T-helper 2 cell treated with Interferon-gamma antibody and Interleukin-4, amounts not matched to agents 100 ng/mL and 5 ng/mL, for 36 hours (primary cell): Measurements from ENCODE around the gene PGS1. TPM values are rescaled to one million over a fixed set of nuclear protein-coding genes. Genes with fewer than 3 reads are reported as not detected.

ENCODE experiments used
- intact Hi-C: fragments of 100-400 bp; cut with micrococcal nuclease; formaldehyde crosslinking; loops from one replicate; pipeline ENCODE4 v1.15.1; 2023
- total RNA-seq: library from RNA; stranded (reverse); gene quantifications from 2 replicates; pipeline ENCODE4 v1.2.3, GENCODE V29; 2022

The PGS1 gene
- total RNA-seq, 1 donor from 2014 or later = 61.2 TPM

DNA sequence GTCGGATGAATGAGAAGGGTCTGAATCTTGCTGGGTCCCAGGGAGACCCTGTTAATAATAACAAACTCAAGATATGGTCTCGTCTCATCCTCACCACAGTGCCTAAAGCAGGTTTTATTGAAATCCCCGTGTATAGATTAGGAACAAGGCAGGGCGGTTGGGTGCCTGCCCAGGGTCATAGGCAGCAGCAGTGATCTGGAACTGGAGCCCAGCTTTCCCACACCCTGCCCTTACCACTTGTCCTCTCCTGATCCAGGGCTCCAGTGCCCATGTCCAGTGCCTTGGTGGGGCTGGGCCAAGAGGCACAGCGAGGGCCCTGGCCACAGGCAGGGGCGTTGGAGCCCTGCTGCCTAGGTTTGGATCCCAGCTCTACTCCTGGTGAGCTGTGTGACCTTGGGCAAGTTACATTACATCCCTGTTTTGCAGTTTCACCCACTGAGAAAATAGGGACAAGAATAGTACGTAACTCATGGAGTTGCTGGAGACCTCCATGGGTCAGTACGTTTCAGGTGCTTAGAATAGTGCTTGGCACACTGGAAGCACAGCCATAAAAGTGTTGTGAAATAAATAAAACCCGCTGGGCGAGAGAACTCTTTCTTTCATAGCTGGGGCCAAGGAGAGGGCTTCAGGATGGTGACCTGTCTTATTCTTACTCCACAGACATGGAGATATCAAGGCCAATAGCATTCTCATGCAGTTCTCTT, 32.5 kb upstream of the PGS1 start:
- intact Hi-C loops = no loop called here

GRCh38 chr17:78346605-78347250, 31.7 kb upstream of the PGS1 start:
- intact Hi-C loops = no loop called here

DNA sequence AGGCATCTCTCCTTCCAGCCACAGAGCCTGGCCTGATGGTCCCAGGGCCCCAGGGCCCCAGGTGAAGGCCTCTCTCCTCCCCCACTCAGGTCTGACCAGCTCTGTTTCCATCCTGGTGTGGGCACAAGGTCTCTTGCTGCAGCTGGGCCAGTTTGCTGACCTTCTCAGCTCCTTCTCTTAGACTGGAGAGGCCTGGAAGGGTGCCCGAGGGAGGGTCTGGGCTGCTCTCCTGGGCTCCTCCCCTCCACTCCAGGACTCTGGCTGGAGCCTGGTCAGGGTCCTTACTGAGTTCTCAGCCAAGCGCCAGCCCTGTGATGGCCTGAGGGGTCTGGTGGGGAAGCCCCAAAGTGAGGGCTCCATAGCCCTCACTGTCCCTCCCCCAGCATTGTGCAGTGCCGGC, 31.0 kb upstream of the PGS1 start:
- intact Hi-C loops = no loop called here

- intact Hi-C loops = no loop called here
These were observed 30.2 kb upstream of the PGS1 start for GRCh38 chr17:78348055-78348770.

GRCh38 chr17:78349891-78350642, 28.4 kb upstream of the PGS1 start:
- intact Hi-C loops = no loop called here

- intact Hi-C loops = no loop called here
These were observed 26.9 kb upstream of the PGS1 start for GRCh38 chr17:78351449-78352006.

GRCh38 chr17:78353834-78354233, 24.6 kb upstream of the PGS1 start:
- intact Hi-C loops = no loop called here

DNA sequence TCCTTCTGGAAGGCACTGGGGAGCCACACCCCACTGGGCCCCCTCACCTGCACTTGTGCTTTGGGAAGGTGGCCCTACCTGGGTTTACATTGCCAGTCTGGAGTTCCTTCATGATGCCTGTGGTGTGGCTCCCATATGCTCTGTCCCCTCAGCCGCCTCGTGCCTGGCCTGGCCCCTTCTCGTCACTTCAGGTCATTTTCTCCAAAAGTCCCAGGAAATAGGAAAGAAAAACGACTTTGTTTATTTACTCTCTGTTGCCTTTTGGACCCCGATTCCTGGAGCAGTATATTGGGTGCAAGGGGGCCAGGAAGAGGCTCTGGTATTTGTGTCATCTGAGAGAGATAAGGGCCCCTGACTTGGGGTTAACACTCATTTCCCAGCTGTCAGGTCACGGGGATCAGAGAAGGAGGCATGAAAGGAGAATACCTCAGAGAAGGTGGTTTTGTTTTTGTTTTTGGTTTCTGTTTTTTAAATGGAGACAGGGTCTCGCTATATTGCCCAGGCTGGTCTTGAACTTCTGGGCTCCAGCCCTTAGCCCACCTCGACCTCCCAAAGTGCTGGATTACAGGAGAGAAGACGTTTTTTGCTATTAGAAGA, 23.3 kb upstream of the PGS1 start:
- intact Hi-C loops = loop anchor here (5.0 kb wide), 2 partner anchors 103 to 427 kb away; partner anchors contain the start of gene CYTH1

GRCh38 chr17:78355701-78356100, 22.7 kb upstream of the PGS1 start:
- intact Hi-C loops = loop anchor here (2.0 to 5.0 kb wide), 3 partner anchors 13 to 427 kb away; partner anchors contain the start of gene CYTH1

GRCh38 chr17:78356101-78356713, 22.2 kb upstream of the PGS1 start:
- intact Hi-C loops = loop anchor here (2.0 to 5.0 kb wide), 3 partner anchors 13 to 426 kb away; partner anchors contain the start of gene CYTH1

DNA sequence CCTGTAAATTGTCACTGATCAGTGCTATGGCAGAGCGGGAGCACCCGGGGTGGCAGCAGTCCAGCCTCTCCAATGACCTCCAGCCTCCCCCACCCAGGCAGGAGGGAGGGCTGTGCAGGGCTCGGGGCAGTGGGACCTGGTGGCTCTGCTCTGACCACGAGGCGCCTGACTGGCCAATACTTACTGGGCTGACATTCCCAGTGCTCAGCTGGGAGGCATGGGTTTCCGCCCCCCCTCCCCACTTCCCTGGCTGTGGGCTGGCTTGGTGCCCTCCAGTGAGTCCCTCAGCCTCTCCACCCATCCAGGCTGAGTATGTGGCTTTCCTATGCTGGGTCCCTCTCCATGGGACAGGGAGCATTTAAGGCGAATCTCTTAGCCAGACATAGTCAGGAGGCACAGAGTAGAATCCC, 21.3 kb upstream of the PGS1 start:
- intact Hi-C loops = loop anchor here (2.0 to 5.0 kb wide), 3 partner anchors 14 to 425 kb away; partner anchors contain the start of gene CYTH1

DNA sequence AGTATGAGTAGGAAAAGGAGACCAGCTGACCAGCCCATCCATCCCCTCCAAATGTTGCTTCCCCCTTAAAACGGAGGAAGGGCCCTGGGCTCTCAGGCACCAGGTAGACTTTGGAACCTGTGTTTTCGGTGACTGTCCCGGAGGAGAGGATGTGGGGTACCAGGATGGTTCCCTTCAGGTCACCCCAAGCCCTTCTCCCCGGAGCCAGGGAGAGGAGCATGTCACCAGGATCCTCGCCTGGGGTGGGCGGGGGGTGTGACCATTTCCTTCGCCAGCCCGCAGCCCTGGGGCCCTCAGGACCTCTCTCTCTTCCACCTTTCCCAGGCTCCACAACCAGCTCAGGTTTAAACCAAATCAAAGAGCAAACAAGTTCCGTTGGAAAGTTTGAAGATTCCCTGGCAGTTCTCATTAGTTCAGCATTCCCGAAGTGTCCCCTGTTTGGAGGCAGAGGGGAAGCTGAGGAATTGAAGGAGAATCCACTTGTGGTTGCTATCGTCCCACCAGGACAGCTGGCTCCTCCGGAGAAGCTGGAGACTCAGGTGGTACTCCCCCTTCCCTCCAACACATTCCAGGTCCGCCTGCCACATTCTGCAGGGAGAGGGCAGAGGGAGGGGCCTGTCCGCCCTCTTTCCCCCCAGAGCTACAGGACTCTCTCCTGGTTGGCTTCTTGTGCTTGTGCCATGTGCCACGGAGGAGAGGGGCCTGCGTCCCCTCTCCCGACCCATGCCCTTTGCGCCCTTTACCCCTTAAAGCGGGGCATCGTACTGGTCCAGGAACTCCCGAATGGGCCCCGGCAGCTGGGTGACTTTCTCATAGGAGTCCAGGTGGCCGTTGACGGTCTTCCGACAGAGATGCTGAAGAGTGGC, 20.5 kb upstream of the PGS1 start:
- intact Hi-C loops = loop anchor here (2.0 to 5.0 kb wide), 3 partner anchors 15 to 424 kb away; partner anchors contain the start of gene CYTH1

GRCh38 chr17:78358538-78359320, 19.7 kb upstream of the PGS1 start:
- intact Hi-C loops = loop anchor here (5.0 kb wide), 2 partner anchors 106 to 424 kb away; partner anchors contain the start of gene CYTH1

DNA sequence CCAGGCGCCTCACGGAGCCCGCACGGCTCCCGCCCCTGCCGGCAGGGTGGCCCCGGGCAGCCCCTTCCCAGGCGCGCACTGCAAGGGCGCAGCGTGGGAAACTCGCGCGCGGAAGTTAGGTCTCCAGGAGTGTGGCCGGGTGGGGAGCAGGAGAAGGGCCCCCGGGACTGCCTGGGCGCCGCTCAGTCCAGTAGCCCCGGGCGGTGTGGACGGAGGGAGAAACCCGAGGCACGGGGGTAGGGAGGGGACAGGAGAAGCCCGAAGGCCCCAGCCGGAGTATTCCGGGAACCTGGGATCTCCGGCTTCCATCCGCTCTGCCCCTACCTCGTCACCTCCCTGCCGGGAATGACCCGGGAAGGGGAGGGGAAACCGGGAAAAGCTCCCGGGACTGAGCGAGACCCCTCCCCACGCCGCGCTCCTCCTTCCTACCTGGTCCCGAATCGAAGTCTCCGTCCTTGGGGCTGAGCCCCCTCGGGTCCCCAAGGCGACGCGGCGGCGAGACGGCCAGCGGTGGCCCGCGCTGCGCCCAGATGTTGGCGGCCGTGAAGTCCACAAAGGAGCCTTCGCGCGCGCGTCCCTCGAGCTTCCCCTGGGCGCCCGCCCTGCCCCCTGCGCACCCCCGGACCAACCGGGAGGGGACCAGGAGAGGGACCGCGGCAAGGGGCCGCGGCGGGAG, 19.0 kb upstream of the PGS1 start:
- intact Hi-C loops = loop anchor here (5.0 kb wide), 2 partner anchors 107 to 423 kb away; partner anchors contain the start of gene CYTH1

DNA sequence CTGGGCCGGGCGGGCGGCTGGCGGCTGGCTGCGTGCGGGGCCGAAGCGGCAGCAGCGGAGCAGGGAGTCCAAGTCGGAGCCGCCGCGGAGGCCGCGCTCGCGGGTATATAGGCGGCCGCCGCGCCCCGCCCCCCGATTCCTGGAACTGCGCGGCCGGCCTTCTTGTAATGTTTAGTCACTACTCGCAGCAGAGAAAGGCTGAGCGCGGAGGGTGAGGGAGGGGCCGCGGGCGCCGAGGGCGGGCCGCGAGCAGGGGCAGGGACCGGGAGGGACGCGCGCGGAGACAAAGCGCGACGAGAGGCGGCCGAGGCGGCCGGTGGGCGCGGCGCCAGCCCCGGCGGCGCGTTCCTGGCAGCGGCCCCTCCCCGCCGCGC, 18.5 kb upstream of the PGS1 start, which contains the start of gene SOCS3:
Gene SOCS3 (minus strand): TSS at position 81 of the 374 bp plus-strand sequence. CDS start 982 bp downstream, outside the sequence.
- intact Hi-C loops = loop anchor here (1.0 to 5.0 kb wide), 8 partner anchors 21 to 422 kb away; partner anchors contain the start of genes CYTH1 and TMC8

GRCh38 chr17:78360371-78361224, 17.9 kb upstream of the PGS1 start:
- intact Hi-C loops = loop anchor here (1.0 to 2.0 kb wide), 6 partner anchors 21 to 348 kb away; partner anchors contain the start of gene TMC8
